KOPT-K1 (cell line): ENCODE data around the gene TPH2.

Experiments
- H3K27ac ChIP-seq: fragments of 200-600 bp; sonication (generic); 2 replicates; pipeline ENCODE4 v1.5.1; 2016; ENCODE audit warnings: antibody characterized with exemption, mild to moderate bottlenecking, low read depth, low read length; ENCODE audit not compliant: poor library complexity, severe bottlenecking
- H3K36me3 ChIP-seq: fragments of 200-600 bp; sonication (generic); 2 replicates; pipeline ENCODE4 v1.5.1; 2017; ENCODE audit warnings: antibody characterized with exemption, mild to moderate bottlenecking, low read length, moderate library complexity; ENCODE audit not compliant: insufficient read depth
- H3K9me3 ChIP-seq: fragments of 200-600 bp; sonication (generic); 2 replicates; pipeline ENCODE4 v1.5.1; 2017; ENCODE audit warnings: antibody characterized with exemption, low read length, mild to moderate bottlenecking; ENCODE audit not compliant: insufficient read depth, poor library complexity, severe bottlenecking

The TPH2 gene

GRCh38 chr12:71999795-72000194 is 61.1 kb downstream of the TPH2 start:
- Histone ChIP-seq H3K9me3 (no peaks in the 10 kb centered on the region), H3K27ac (no peak overlapping the region), H3K36me3 (no peaks in the 10 kb centered on the region)

GRCh38 chr12:72000969-72001648 is 62.5 kb downstream of the TPH2 start:
- Histone ChIP-seq H3K36me3 (no peaks in the 10 kb centered on the region), H3K9me3 (no peaks in the 10 kb centered on the region), H3K27ac (no peak overlapping the region)

GRCh38 chr12:72006766-72007165 is 68.1 kb downstream of the TPH2 start:
- Histone ChIP-seq H3K9me3 (no peaks in the 10 kb centered on the region), H3K36me3 (no peaks in the 10 kb centered on the region), H3K27ac (no peak overlapping the region)

GRCh38 chr12:72010356-72010755 is 71.7 kb downstream of the TPH2 start:
- no peak overlapping the region for H3K27ac ChIP-seq
- no peaks in the 10 kb centered on the region for H3K9me3 ChIP-seq
- H3K36me3 ChIP-seq, result no peaks in the 10 kb centered on the region

- Histone ChIP-seq H3K27ac (no peak overlapping the region), H3K36me3 (no peaks in the 10 kb centered on the region), H3K9me3 (no peaks in the 10 kb centered on the region)
These were observed 72.7 kb downstream of the TPH2 start for GRCh38 chr12:72011374-72011773.

GRCh38 chr12:72012874-72013273 is 74.2 kb downstream of the TPH2 start:
- H3K27ac ChIP-seq, result no peak overlapping the region
- no peaks in the 10 kb centered on the region for H3K36me3 ChIP-seq
- H3K9me3 ChIP-seq, result no peaks in the 10 kb centered on the region

GRCh38 chr12:72015895-72016294 is 77.2 kb downstream of the TPH2 start:
- Histone ChIP-seq H3K9me3 (no peaks in the 10 kb centered on the region), H3K27ac (no peak overlapping the region), H3K36me3 (no peaks in the 10 kb centered on the region)

- H3K36me3 ChIP-seq, result no peaks in the 10 kb centered on the region
- H3K27ac ChIP-seq, result no peak overlapping the region
- no peaks in the 10 kb centered on the region for H3K9me3 ChIP-seq
These were observed 78.5 kb downstream of the TPH2 start for GRCh38 chr12:72017054-72017651.

- Histone ChIP-seq H3K9me3 (no peaks in the 10 kb centered on the region), H3K36me3 (no peaks in the 10 kb centered on the region), H3K27ac (no peak overlapping the region)
These were observed 79.4 kb downstream of the TPH2 start for GRCh38 chr12:72018036-72018435.

- H3K36me3 ChIP-seq, result no peaks in the 10 kb centered on the region
- H3K27ac ChIP-seq, result no peak overlapping the region
- no peaks in the 10 kb centered on the region for H3K9me3 ChIP-seq
These were observed 86.0 kb downstream of the TPH2 start for GRCh38 chr12:72024613-72025012.

GRCh38 chr12:72025524-72025923 is 86.9 kb downstream of the TPH2 start:
- H3K36me3 ChIP-seq, result no peaks in the 10 kb centered on the region
- H3K9me3 ChIP-seq, result no peaks in the 10 kb centered on the region
- no peak overlapping the region for H3K27ac ChIP-seq

GRCh38 chr12:72028966-72029365 is 90.3 kb downstream of the TPH2 start:
- H3K27ac ChIP-seq, result no peak overlapping the region
- H3K36me3 ChIP-seq, result no peaks in the 10 kb centered on the region
- H3K9me3 ChIP-seq, result no peaks in the 10 kb centered on the region

GRCh38 chr12:72030277-72030676 is 91.6 kb downstream of the TPH2 start:
- H3K36me3 ChIP-seq, result no peaks in the 10 kb centered on the region

GRCh38 chr12:72031066-72031465 is 92.4 kb downstream of the TPH2 start:
- no peaks in the 10 kb centered on the region for H3K9me3 ChIP-seq
- H3K27ac ChIP-seq, result no peak overlapping the region
- no peaks in the 10 kb centered on the region for H3K36me3 ChIP-seq

More at GRCh38 chr12:72030277-72030676, 91.6 kb downstream of the TPH2 start:
- H3K9me3 ChIP-seq, result no peaks in the 10 kb centered on the region
- H3K27ac ChIP-seq, result no peak overlapping the region

GRCh38 chr12:72033991-72034390 is 95.3 kb downstream of the TPH2 start:
- Histone ChIP-seq H3K27ac (no peak overlapping the region), H3K9me3 (no peaks in the 10 kb centered on the region), H3K36me3 (no peaks in the 10 kb centered on the region)

GRCh38 chr12:72035625-72036024 is 97.0 kb downstream of the TPH2 start:
- H3K36me3 ChIP-seq, result no peaks in the 10 kb centered on the region
- H3K9me3 ChIP-seq, result no peaks in the 10 kb centered on the region
- no peak overlapping the region for H3K27ac ChIP-seq
